Measurements from ENCODE around the gene FUBP3. TPM values are rescaled to one million over a fixed set of nuclear protein-coding genes. Genes with fewer than 3 reads are reported as not detected.

Gene FUBP3
- total and polyA plus RNA-seq, 2 experiments from 2014 or later, result 42.5 to 74.8 TPM

DNA sequence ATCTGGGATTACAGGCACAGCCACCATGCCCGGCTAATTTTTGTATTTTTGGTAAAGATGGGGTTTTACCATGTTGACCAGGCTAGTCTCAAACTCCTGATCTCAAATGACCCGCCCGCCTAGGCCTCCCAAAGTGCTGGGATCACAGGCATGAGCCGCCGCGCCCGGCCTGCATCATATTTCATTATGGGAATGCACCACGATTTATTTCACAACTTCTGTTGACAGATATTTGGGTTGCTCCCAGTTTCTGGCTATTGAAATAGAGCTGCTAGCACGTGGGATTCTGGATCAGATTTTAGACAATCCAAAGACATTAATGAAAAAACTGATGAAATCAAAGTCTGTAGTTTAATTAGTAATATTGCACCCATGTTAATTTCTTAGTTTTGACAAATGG, 48.4 kb upstream of the FUBP3 start:
- Histone ChIP-seq H3K9me2 (ENCODE audit: insufficient read depth) (no peaks in the 10 kb centered on the region), H3K4me3 (no peak overlapping the region), H3K4me2 (no peak overlapping the region), H3F3A (replicated peaks; ENCODE audit: low read depth) (no peaks in the 10 kb centered on the region), H4K20me1 (replicated peaks; ENCODE audit: insufficient read depth) (no peaks in the 10 kb centered on the region), H3K27me3 (ENCODE audit: insufficient read depth) (no peaks in the 10 kb centered on the region), H3K4me1 (ENCODE audit: insufficient read depth) (peaks cover 8% of the 10 kb centered on the region; the same call in 1 of the 2 replicates), H3K36me3 (ENCODE audit: insufficient read depth) (no peaks in the 10 kb centered on the region), H2AFZ (no peak overlapping the region), H3K27ac (ENCODE audit: low read depth) (no peak overlapping the region), H3K79me2 (replicated peaks; ENCODE audit: insufficient read depth) (no peaks in the 10 kb centered on the region)
- ATAC-seq (no peak), DNase-seq (ENCODE audit: low spot score) (no peak)
- no peak for TF ChIP-seq POLR2AphosphoS5 (IDR thresholded peaks at IDR 0.05; ENCODE audit: low read depth)
- TF ChIP-seq ZNF114 (CRISPR knock-in tag; IDR thresholded peaks at IDR 0.05), result no peak
- Mint-ChIP-seq H3K4me3 (no peak overlapping the region), H3K4me1 (peaks cover 22% of the 10 kb centered on the region), H3K9me3 (no peaks in the 10 kb centered on the region; the same call in 2 of the 3 replicates), H3K36me3 (ENCODE audit: low read depth) (no peaks in the 10 kb centered on the region), H3K27me3 (ENCODE audit: insufficient read depth, low read depth, poor library complexity) (peaks cover 6% of the 10 kb centered on the region), H3K27ac (no peak overlapping the region)

DNA sequence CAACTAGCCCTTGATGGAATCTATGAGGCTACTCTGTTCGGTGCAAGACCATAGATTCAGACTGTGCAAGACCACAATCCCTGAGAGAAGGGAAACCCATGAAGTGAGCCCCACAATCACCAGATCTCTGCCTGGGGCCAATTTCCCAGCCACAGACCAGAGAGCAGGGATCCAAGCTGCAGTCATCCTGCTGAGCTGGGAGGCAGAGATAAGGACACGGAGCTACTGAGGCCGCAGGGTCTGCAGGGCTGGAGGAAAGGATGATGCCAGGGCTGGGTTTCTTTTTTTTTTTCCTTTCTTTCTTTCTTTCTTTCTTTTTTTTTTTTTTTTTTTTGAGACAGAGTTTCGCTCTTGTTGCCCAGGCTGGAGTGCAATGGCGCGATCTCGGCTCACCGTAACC, 47.7 kb upstream of the FUBP3 start:
- Histone ChIP-seq H3F3A (replicated peaks; ENCODE audit: low read depth) (no peaks in the 10 kb centered on the region), H4K20me1 (replicated peaks; ENCODE audit: insufficient read depth) (no peaks in the 10 kb centered on the region), H2AFZ (no peak overlapping the region), H3K4me3 (no peak overlapping the region), H3K27ac (ENCODE audit: low read depth) (no peak overlapping the region), H3K79me2 (replicated peaks; ENCODE audit: insufficient read depth) (no peaks in the 10 kb centered on the region), H3K36me3 (ENCODE audit: insufficient read depth) (no peaks in the 10 kb centered on the region), H3K9me2 (ENCODE audit: insufficient read depth) (no peaks in the 10 kb centered on the region), H3K27me3 (ENCODE audit: insufficient read depth) (peaks cover 3% of the 10 kb centered on the region; the same call in 1 of the 2 replicates), H3K4me1 (ENCODE audit: insufficient read depth) (peaks cover 14% of the 10 kb centered on the region; the same call in 1 of the 2 replicates), H3K4me2 (no peak overlapping the region)
- Mint-ChIP-seq H3K27ac (no peak overlapping the region), H3K4me3 (no peak overlapping the region), H3K4me1 (peaks cover 24% of the 10 kb centered on the region), H3K9me3 (no peaks in the 10 kb centered on the region; the same call in 2 of the 3 replicates), H3K36me3 (ENCODE audit: low read depth) (no peaks in the 10 kb centered on the region), H3K27me3 (ENCODE audit: insufficient read depth, low read depth, poor library complexity) (peaks cover 7% of the 10 kb centered on the region)
- TF ChIP-seq, protein P1, sequence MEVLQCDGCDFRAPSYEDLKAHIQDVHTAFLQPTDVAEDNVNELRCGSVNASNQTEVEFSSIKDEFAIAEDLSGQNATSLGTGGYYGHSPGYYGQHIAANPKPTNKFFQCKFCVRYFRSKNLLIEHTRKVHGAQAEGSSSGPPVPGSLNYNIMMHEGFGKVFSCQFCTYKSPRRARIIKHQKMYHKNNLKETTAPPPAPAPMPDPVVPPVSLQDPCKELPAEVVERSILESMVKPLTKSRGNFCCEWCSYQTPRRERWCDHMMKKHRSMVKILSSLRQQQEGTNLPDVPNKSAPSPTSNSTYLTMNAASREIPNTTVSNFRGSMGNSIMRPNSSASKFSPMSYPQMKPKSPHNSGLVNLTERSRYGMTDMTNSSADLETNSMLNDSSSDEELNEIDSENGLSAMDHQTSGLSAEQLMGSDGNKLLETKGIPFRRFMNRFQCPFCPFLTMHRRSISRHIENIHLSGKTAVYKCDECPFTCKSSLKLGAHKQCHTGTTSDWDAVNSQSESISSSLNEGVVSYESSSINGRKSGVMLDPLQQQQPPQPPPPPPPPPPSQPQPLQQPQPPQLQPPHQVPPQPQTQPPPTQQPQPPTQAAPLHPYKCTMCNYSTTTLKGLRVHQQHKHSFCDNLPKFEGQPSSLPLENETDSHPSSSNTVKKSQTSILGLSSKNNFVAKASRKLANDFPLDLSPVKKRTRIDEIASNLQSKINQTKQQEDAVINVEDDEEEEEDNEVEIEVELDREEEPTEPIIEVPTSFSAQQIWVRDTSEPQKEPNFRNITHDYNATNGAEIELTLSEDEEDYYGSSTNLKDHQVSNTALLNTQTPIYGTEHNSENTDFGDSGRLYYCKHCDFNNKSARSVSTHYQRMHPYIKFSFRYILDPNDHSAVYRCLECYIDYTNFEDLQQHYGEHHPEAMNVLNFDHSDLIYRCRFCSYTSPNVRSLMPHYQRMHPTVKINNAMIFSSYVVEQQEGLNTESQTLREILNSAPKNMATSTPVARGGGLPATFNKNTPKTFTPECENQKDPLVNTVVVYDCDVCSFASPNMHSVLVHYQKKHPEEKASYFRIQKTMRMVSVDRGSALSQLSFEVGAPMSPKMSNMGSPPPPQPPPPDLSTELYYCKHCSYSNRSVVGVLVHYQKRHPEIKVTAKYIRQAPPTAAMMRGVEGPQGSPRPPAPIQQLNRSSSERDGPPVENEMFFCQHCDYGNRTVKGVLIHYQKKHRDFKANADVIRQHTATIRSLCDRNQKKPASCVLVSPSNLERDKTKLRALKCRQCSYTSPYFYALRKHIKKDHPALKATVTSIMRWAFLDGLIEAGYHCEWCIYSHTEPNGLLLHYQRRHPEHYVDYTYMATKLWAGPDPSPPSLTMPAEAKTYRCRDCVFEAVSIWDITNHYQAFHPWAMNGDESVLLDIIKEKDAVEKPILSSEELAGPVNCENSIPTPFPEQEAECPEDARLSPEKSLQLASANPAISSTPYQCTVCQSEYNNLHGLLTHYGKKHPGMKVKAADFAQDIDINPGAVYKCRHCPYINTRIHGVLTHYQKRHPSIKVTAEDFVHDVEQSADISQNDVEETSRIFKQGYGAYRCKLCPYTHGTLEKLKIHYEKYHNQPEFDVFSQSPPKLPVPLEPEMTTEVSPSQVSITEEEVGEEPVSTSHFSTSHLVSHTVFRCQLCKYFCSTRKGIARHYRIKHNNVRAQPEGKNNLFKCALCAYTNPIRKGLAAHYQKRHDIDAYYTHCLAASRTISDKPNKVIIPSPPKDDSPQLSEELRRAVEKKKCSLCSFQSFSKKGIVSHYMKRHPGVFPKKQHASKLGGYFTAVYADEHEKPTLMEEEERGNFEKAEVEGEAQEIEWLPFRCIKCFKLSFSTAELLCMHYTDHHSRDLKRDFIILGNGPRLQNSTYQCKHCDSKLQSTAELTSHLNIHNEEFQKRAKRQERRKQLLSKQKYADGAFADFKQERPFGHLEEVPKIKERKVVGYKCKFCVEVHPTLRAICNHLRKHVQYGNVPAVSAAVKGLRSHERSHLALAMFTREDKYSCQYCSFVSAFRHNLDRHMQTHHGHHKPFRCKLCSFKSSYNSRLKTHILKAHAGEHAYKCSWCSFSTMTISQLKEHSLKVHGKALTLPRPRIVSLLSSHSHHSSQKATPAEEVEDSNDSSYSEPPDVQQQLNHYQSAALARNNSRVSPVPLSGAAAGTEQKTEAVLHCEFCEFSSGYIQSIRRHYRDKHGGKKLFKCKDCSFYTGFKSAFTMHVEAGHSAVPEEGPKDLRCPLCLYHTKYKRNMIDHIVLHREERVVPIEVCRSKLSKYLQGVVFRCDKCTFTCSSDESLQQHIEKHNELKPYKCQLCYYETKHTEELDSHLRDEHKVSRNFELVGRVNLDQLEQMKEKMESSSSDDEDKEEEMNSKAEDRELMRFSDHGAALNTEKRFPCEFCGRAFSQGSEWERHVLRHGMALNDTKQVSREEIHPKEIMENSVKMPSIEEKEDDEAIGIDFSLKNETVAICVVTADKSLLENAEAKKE (CRISPR knock-in tag; IDR thresholded peaks at IDR 0.05), result no peak
- TF ChIP-seq CREB1 (CRISPR knock-in tag; IDR thresholded peaks at IDR 0.05; ENCODE audit: low read depth) (no peak), POLR2AphosphoS5 (IDR thresholded peaks at IDR 0.05; ENCODE audit: low read depth) (no peak), NANOG (IDR thresholded peaks at IDR 0.05; ENCODE audit: borderline replicate concordance) (no peak)
- TF ChIP-seq, protein P2, sequence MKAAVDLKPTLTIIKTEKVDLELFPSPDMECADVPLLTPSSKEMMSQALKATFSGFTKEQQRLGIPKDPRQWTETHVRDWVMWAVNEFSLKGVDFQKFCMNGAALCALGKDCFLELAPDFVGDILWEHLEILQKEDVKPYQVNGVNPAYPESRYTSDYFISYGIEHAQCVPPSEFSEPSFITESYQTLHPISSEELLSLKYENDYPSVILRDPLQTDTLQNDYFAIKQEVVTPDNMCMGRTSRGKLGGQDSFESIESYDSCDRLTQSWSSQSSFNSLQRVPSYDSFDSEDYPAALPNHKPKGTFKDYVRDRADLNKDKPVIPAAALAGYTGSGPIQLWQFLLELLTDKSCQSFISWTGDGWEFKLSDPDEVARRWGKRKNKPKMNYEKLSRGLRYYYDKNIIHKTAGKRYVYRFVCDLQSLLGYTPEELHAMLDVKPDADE (IDR thresholded peaks at IDR 0.05), result no peak
- TF ChIP-seq, protein P3, sequence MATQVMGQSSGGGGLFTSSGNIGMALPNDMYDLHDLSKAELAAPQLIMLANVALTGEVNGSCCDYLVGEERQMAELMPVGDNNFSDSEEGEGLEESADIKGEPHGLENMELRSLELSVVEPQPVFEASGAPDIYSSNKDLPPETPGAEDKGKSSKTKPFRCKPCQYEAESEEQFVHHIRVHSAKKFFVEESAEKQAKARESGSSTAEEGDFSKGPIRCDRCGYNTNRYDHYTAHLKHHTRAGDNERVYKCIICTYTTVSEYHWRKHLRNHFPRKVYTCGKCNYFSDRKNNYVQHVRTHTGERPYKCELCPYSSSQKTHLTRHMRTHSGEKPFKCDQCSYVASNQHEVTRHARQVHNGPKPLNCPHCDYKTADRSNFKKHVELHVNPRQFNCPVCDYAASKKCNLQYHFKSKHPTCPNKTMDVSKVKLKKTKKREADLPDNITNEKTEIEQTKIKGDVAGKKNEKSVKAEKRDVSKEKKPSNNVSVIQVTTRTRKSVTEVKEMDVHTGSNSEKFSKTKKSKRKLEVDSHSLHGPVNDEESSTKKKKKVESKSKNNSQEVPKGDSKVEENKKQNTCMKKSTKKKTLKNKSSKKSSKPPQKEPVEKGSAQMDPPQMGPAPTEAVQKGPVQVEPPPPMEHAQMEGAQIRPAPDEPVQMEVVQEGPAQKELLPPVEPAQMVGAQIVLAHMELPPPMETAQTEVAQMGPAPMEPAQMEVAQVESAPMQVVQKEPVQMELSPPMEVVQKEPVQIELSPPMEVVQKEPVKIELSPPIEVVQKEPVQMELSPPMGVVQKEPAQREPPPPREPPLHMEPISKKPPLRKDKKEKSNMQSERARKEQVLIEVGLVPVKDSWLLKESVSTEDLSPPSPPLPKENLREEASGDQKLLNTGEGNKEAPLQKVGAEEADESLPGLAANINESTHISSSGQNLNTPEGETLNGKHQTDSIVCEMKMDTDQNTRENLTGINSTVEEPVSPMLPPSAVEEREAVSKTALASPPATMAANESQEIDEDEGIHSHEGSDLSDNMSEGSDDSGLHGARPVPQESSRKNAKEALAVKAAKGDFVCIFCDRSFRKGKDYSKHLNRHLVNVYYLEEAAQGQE (IDR thresholded peaks at IDR 0.05; ENCODE audit: unreplicated experiment), result no peak
- DNase-seq (ENCODE audit: low spot score) (no peak), ATAC-seq (no peak)
